Measurements from ENCODE around the gene CADM2.

GRCh38 chr3:84998545-84998944, 39.8 kb downstream of the CADM2 start:
- TF ChIP-seq CTCF (conservative IDR thresholded peaks at IDR 0.05; ENCODE audit: low read depth, low read length) (no peak), EZH2phosphoT487 (IDR thresholded peaks at IDR 0.05; ENCODE audit: borderline replicate concordance, low read length) (no peak), EZH2 (IDR thresholded peaks at IDR 0.05; ENCODE audit: low read length, unreplicated experiment) (no peak)
